ENCODE measurements around the gene SLC6A9. TPM values are rescaled to one million over a fixed set of nuclear protein-coding genes. Genes with fewer than 3 reads are reported as not detected.

Gene SLC6A9
- total RNA-seq, 6 donors from 2014 or later = 5.6 to 23.1 (median 19.5) TPM

DNA sequence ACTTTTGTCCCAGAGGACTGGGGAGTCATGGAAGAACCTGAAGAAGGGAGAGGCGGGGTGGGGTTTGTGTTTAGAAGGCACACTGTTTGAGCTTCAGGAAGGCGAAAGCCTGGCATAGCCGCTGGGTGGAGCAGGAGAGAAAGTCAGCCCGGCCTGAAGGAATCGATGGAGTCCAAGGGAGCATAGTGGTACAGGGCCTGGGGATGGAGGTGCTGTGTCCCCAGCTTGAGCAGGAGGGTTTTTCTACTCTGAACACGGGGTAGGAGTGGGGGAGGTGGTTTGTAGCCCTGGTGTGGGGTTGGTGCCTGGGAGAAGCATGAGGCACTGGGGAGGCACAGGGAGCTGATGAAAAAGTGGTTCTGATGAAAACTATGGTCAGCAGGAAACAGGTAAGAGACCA is 44.5 kb downstream of the SLC6A9 start:
- DNase-seq (no peak), ATAC-seq (ENCODE audit: low FRiP score in 2 of 2) (no peak)
- TF ChIP-seq POLR2A (IDR thresholded peaks at IDR 0.05) = no peak
- no peak for TF ChIP-seq POLR2AphosphoS5 (IDR thresholded peaks at IDR 0.05)
- TF ChIP-seq, protein P1, sequence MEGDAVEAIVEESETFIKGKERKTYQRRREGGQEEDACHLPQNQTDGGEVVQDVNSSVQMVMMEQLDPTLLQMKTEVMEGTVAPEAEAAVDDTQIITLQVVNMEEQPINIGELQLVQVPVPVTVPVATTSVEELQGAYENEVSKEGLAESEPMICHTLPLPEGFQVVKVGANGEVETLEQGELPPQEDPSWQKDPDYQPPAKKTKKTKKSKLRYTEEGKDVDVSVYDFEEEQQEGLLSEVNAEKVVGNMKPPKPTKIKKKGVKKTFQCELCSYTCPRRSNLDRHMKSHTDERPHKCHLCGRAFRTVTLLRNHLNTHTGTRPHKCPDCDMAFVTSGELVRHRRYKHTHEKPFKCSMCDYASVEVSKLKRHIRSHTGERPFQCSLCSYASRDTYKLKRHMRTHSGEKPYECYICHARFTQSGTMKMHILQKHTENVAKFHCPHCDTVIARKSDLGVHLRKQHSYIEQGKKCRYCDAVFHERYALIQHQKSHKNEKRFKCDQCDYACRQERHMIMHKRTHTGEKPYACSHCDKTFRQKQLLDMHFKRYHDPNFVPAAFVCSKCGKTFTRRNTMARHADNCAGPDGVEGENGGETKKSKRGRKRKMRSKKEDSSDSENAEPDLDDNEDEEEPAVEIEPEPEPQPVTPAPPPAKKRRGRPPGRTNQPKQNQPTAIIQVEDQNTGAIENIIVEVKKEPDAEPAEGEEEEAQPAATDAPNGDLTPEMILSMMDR (IDR thresholded peaks at IDR 0.05) = no peak
- no peak for TF ChIP-seq EP300 (IDR thresholded peaks at IDR 0.05)
- no peak overlapping the region for H3K27ac ChIP-seq
- no peaks in the 10 kb centered on the region for H3K9me3 ChIP-seq
- H3K4me1 ChIP-seq = peaks cover 6 to 10% (median 8%) of the 10 kb centered on the region in 4 donors
- no peak overlapping the region for H3K4me3 ChIP-seq
- H3K27me3 ChIP-seq = no peaks in the 10 kb centered on the region
- 77% methylated on average over 6 of the region's 6 CpGs for WGBS, 2 donors
- H3K36me3 ChIP-seq = peaks cover 0 to 15% (median 3%) of the 10 kb centered on the region in 4 donors

DNA sequence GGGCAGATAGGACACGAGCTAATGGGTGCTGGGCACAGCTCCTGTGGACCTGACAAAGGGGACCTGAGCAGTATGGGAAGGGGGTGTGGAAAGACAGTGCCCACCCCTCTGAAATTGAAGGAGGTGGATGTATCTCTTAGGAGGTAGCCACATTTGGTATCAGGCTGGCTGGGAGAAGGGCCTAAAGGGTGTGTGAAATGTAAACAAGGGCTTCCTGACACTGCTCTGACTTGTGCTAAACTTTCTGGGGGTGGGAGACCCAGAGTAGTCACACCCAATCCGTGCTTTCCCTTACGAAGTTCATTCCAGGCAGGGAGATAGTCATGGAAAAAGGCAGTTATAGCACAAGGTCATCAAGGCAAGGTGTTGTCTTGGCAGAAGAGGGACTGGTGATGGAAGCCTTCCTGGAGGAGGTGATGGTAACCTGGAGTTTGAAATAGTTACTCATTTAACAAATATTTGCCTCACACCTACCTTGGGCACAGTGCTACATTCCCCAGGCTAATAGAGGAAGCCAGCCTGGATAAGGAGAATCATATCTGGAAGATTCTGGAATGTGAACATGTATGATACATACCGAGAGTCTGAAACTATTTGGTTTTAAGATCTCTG is 45.2 kb downstream of the SLC6A9 start:
- Histone ChIP-seq H3K27ac (no peak overlapping the region), H3K36me3 (peaks cover 0 to 15% (median 3%) of the 10 kb centered on the region in 4 donors), H3K4me3 (no peak overlapping the region), H3K9me3 (no peaks in the 10 kb centered on the region), H3K27me3 (no peaks in the 10 kb centered on the region), H3K4me1 (peaks cover 6 to 11% (median 7%) of the 10 kb centered on the region in 4 donors)
- DNase-seq (no peak), ATAC-seq (ENCODE audit: low FRiP score in 2 of 2) (no peak)
- no peak for TF ChIP-seq POLR2A (IDR thresholded peaks at IDR 0.05)
- no peak for TF ChIP-seq EP300 (IDR thresholded peaks at IDR 0.05)
- TF ChIP-seq POLR2AphosphoS5 (IDR thresholded peaks at IDR 0.05) = no peak
- TF ChIP-seq, protein P1 (IDR thresholded peaks at IDR 0.05) = no peak
- 74 to 78% methylated on average over 4 of the region's 4 CpGs for WGBS, 2 donors

DNA sequence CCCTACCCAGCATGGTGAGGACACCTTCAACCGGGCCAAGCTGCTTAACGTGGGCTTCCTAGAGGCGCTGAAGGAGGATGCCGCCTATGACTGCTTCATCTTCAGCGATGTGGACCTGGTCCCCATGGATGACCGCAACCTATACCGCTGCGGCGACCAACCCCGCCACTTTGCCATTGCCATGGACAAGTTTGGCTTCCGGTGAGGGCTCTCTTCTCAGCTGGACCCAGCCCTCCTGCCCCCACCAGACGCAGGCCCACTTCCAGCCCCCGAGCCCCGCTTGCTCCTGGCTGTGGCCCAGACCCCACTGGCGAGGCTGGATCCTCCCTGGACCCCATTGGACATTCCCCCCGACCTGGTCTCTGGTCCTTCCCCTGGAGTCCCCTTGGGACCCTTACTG is 46.4 kb downstream of the SLC6A9 start:
- H3K4me1 ChIP-seq = peaks cover 12 to 18% (median 12%) of the 10 kb centered on the region in 4 donors
- WGBS, 2 donors = 80 to 96% methylated on average over 2 to 16 of the region's 16 CpGs
- H3K9me3 ChIP-seq = no peaks in the 10 kb centered on the region
- ATAC-seq (ENCODE audit: low FRiP score in 2 of 2) = no peak
- no peaks in the 10 kb centered on the region for H3K27me3 ChIP-seq
- TF ChIP-seq EP300 (IDR thresholded peaks at IDR 0.05) (no peak), POLR2A (IDR thresholded peaks at IDR 0.05) (no peak), POLR2AphosphoS5 (IDR thresholded peaks at IDR 0.05) (no peak)
- TF ChIP-seq, protein P1 (IDR thresholded peaks at IDR 0.05) = no peak
- H3K4me3 ChIP-seq = no peak overlapping the region
- H3K36me3 ChIP-seq = peaks cover 0 to 15% (median 3%) of the 10 kb centered on the region in 4 donors
- DNase-seq = peak in 1 of 2 donors; percentile 66
- H3K27ac ChIP-seq = no peak overlapping the region

DNA sequence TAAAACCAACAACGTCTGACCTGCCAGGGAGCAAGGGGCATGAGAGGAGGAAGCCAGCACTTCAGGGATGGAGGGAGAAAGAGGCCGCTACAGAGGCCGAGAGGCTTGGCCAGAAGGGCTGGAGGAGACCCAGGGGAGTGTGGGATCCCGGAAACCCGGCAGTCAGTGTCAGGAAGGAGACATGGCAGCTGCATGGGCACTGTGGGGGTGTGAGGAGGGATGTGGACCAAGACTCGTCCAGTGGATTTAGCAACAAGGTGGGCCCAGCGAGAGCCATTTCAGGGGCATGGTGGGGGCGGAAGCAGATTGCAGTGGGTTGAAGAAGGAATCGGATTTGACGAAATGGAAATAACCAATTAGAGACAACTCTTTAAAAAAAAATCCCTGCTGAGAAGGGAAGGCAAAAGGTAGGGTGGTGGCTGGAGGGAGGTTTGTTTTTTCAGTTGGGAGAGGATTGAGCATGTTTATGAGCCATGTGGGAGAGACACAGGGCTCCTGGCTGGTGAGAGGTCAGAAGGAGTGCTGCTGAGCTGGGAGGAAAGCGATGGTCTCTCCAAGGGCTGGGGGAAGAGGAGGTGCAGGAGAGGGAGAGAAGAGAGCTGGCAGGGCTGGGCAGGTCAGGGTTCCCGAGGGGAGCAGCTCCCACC is 47.9 kb downstream of the SLC6A9 start:
- TF ChIP-seq POLR2A (IDR thresholded peaks at IDR 0.05) = no peak
- no peak for TF ChIP-seq POLR2AphosphoS5 (IDR thresholded peaks at IDR 0.05)
- no peak for TF ChIP-seq EP300 (IDR thresholded peaks at IDR 0.05)
- TF ChIP-seq, protein P1 (IDR thresholded peaks at IDR 0.05) = no peak
- ATAC-seq (ENCODE audit: low FRiP score in 2 of 2) (no peak), DNase-seq (no peak)
- Histone ChIP-seq H3K27ac (no peak overlapping the region), H3K4me3 (no peak overlapping the region), H3K4me1 (peaks cover 18 to 29% (median 21%) of the 10 kb centered on the region in 4 donors), H3K27me3 (no peaks in the 10 kb centered on the region), H3K9me3 (no peaks in the 10 kb centered on the region), H3K36me3 (peaks cover 0 to 15% (median 3%) of the 10 kb centered on the region in 4 donors)
- WGBS, 2 donors = 85 to 91% methylated on average over 12 of the region's 12 CpGs

Data from upper lobe of left lung (tissue), 6 donors.